OCI-LY3 (cell line): ENCODE results near the gene ZNF827.

Source experiments
- CTCF ChIP-seq: fragments of 200-600, 300-600 bp; sonication (generic); IDR thresholded peaks from 2 replicates; pipeline ENCODE4 v1.5.1; 2014; ENCODE audit warnings: antibody characterized with exemption, low read length, low read depth
- EZH2phosphoT487 ChIP-seq: fragments of 200-600 bp; shearing (Covaris generic); IDR thresholded peaks from 2 replicates; pipeline ENCODE4 v1.6.1; 2018; ENCODE audit warnings: antibody characterized with exemption, mixed run types, low read depth

DNA sequence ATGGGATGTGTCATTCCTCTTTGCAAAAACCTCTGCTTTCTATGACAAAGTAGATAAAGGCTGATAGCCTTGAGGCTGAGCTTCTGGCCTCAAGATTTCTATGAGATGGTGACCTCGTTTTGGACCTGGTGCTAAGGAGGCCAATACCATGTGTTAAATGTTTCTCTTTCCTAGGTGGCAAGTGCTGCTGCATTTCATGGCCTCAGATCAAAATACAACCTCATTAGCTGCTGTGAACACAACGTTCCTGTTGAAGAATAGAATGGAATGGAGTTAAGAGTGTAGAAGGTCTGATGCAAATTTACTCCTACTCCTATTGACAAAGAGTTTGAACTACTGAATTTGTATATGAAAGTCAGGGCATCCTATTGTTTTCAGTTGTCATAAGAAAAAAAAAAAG is 146.6 kb downstream of the ZNF827 start:
- TF ChIP-seq CTCF: no peak
- no peak for TF ChIP-seq EZH2phosphoT487
